HG03460 (cell line): ENCODE measurements around the gene PIGL.

ENCODE experiments used
- ATAC-seq: cut with Tn5 transposase; IDR thresholded peaks from one replicate; pipeline ENCODE4 v1.9.1; 2021; ENCODE audit not compliant: unreplicated experiment

Gene PIGL

GRCh38 chr17:16352303-16352666 lies 135.3 kb downstream of the PIGL start:
- ATAC-seq, result no peak

GRCh38 chr17:16352667-16353316 lies 135.8 kb downstream of the PIGL start:
- ATAC-seq, result no peak

GRCh38 chr17:16353317-16354174 lies 136.5 kb downstream of the PIGL start, which contains the start of gene CENPV:
CENPV (minus strand) TSS chr17:16353469; CDS start chr17:16353436, 33 bp downstream.
- ATAC-seq, result no peak

- ATAC-seq, result no peak
These were observed 137.6 kb downstream of the PIGL start for GRCh38 chr17:16354585-16354984.

GRCh38 chr17:16358394-16358793 lies 141.4 kb downstream of the PIGL start:
- no peak for ATAC-seq

- ATAC-seq, result no peak
These were observed 144.9 kb downstream of the PIGL start for GRCh38 chr17:16361874-16362273.

GRCh38 chr17:16363749-16364536 lies 146.9 kb downstream of the PIGL start:
- no peak for ATAC-seq

- ATAC-seq, result no peak
These were observed 147.6 kb downstream of the PIGL start for GRCh38 chr17:16364625-16365024.

GRCh38 chr17:16371742-16372141 lies 154.7 kb downstream of the PIGL start:
- ATAC-seq, result no peak

- ATAC-seq, result no peak
These were observed 157.3 kb downstream of the PIGL start for GRCh38 chr17:16374146-16374938.
